ENCODE data around the gene WNT2. TPM values are rescaled to one million over a fixed set of nuclear protein-coding genes. Genes with fewer than 3 reads are reported as not detected.

WNT2 gene
- total RNA-seq, 1 donor from 2014 or later = 0.41 TPM

DNA sequence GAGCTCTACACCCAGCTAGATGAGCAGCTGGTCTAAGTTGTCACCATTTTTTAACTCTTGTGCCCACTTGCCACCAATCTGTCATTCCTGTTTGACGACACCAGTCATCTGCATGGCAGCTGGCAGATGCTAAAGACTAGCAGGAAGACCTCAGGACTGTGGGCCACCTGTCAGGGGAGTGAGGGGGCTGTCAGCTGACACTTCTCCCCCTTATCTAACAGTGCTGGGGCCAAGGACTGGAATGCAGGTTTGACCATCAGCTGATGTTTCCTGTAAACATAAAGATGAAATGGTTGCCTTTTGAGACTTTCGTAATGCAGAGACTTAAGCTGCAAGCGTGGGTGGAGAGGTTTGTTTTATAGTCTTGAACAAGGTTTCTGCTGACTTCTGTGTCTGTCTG, 93.5 kb downstream of the WNT2 start:
- Mint-ChIP-seq H3K36me3 (ENCODE audit: low read depth, unreplicated experiment) (peaks cover 25% of the 10 kb centered on the region), H3K4me1 (ENCODE audit: unreplicated experiment) (peaks cover 9% of the 10 kb centered on the region), H3K27me3 (ENCODE audit: unreplicated experiment) (no peaks in the 10 kb centered on the region), H3K4me3 (ENCODE audit: unreplicated experiment) (no peak overlapping the region), H3K9me3 (ENCODE audit: unreplicated experiment) (no peaks in the 10 kb centered on the region), H3K27ac (ENCODE audit: unreplicated experiment) (no peak overlapping the region)
- TF ChIP-seq, protein P1, sequence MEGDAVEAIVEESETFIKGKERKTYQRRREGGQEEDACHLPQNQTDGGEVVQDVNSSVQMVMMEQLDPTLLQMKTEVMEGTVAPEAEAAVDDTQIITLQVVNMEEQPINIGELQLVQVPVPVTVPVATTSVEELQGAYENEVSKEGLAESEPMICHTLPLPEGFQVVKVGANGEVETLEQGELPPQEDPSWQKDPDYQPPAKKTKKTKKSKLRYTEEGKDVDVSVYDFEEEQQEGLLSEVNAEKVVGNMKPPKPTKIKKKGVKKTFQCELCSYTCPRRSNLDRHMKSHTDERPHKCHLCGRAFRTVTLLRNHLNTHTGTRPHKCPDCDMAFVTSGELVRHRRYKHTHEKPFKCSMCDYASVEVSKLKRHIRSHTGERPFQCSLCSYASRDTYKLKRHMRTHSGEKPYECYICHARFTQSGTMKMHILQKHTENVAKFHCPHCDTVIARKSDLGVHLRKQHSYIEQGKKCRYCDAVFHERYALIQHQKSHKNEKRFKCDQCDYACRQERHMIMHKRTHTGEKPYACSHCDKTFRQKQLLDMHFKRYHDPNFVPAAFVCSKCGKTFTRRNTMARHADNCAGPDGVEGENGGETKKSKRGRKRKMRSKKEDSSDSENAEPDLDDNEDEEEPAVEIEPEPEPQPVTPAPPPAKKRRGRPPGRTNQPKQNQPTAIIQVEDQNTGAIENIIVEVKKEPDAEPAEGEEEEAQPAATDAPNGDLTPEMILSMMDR (IDR thresholded peaks at IDR 0.05; ENCODE audit: unreplicated experiment) = no peak
- no peak for DNase-seq (ENCODE audit: low spot score)

DNA sequence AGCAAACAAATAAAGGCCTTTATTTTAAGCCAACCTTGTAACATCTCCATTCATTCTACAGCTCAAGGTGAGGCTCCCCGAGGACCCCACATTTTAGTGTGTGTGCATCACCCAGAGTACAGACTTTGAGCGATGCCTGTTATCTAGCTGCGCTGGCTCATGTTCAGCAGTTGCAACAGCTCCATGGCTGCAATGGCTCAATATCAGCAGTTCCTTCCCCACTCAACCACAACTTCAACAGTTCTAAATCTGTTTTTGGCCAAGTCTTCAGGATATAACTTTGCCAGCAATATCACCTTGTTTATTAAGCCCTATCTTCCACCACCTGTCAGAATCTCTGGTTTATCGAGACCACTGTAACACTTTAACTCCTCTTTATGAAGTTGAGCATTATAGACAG, 95.8 kb downstream of the WNT2 start:
- TF ChIP-seq, protein P1 (IDR thresholded peaks at IDR 0.05; ENCODE audit: unreplicated experiment) = no peak
- Mint-ChIP-seq H3K27ac (ENCODE audit: unreplicated experiment) (no peak overlapping the region), H3K36me3 (ENCODE audit: low read depth, unreplicated experiment) (peaks cover 35% of the 10 kb centered on the region), H3K4me3 (ENCODE audit: unreplicated experiment) (no peak overlapping the region), H3K27me3 (ENCODE audit: unreplicated experiment) (no peaks in the 10 kb centered on the region), H3K4me1 (ENCODE audit: unreplicated experiment) (peaks cover 9% of the 10 kb centered on the region), H3K9me3 (ENCODE audit: unreplicated experiment) (no peaks in the 10 kb centered on the region)
- no peak for DNase-seq (ENCODE audit: low spot score)

DNA sequence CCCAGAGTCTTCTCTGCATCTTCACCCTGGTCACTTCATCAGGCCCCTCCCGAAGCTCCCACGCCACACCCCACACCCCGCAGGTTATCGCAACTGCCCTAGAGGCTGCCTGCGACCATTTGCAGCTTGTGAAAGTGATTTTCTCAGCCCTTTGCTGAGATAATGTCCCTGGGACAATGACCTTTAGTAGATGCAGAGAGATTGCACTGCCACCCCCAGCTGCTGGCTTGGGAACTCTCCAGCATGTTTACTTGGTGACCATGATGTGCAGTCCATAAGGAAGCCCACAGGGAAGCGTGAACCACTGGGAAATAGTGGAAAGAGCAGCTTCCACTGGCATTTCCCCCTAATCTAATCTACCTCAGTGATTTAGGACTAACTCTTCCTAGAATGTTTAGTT, 97.3 kb downstream of the WNT2 start:
- Mint-ChIP-seq H3K27ac (ENCODE audit: unreplicated experiment) (no peak overlapping the region), H3K4me3 (ENCODE audit: unreplicated experiment) (no peak overlapping the region), H3K4me1 (ENCODE audit: unreplicated experiment) (peaks cover 9% of the 10 kb centered on the region), H3K36me3 (ENCODE audit: low read depth, unreplicated experiment) (peaks cover 36% of the 10 kb centered on the region), H3K27me3 (ENCODE audit: unreplicated experiment) (no peaks in the 10 kb centered on the region), H3K9me3 (ENCODE audit: unreplicated experiment) (no peaks in the 10 kb centered on the region)
- no peak for DNase-seq (ENCODE audit: low spot score)
- TF ChIP-seq, protein P1 (IDR thresholded peaks at IDR 0.05; ENCODE audit: unreplicated experiment) = no peak

Other genes with a start within 250 kb of the WNT2 start
- gene ASZ1, start 104.4 kb upstream of the WNT2 start, total RNA-seq (ENCODE audit: unreplicated experiment) = not detected
- gene CFTR, start 157.0 kb upstream of the WNT2 start, total RNA-seq (ENCODE audit: unreplicated experiment) = 0.18 TPM

All from endothelial cell (in vitro differentiated cells).